Left cardiac atrium (tissue), 4 donors: ENCODE data around the gene PRR5L. TPM values are rescaled to one million over a fixed set of nuclear protein-coding genes. Genes with fewer than 3 reads are reported as not detected.

Experiments used
- ATAC-seq, 2 donors: fragments of 200-7000 bp; cut with Tn5 transposase; one replicate each; pipeline ENCODE4 v1.9.1; 2020; ENCODE audit warnings: mild to moderate bottlenecking in 2 of 2, moderate library complexity in 2 of 2
- DNase-seq: peaks from one replicate; pipeline ENCODE4 v3.0.0-alpha.2; 2020
- intact Hi-C, 2 donors: fragments of 100-400 bp; cut with DNase I; formaldehyde crosslinking; loops; one replicate each; pipeline versions ENCODE4 v1.14.1 to v1.15.1; 2022 to 2023
- total RNA-seq, 2 donors: library from RNA; stranded (reverse); fragmentation: NEBNext Ultra II Directional; extraction: Animal tissue kit (Norgen Biotek cat#: 25700); gene quantifications; one replicate each; pipeline ENCODE4 v1.2.1, GENCODE V29; 2021
- donor health status: DM: no; HTN: yes; CAD: no.
- donor health status: DM: no; HTN: yes; CAD: no; lungs with severe emphysema.
- donor health status: DM: yes; HTN: yes; CAD: no.
- donor health status: Dilated cardiomyopathy.

PRR5L gene
- total RNA-seq, 2 donors from 2014 or later, result 4.0 to 5.8 TPM

DNA sequence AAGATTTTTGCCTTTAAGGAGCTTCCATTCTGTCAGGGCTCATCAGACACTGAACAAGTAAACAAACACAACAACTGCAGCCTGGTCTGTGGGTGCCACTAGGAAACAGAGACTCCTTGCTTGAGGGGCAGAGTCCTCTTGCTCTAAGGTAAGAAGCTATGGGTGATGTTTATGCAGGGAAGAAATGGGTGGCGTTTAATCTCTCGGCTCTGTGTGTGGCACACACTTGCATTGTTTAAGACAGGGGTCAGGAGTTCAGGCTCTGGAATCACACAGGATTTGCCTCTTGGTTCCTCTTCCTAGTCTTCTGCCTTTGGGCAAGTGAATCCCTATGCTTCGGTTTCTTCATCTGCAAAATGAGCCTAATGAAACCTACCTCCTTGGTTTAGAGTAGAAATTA, 90.3 kb downstream of the PRR5L start:
- no peak for ATAC-seq
- no peak for DNase-seq
- intact Hi-C loops, result no loop called here

DNA sequence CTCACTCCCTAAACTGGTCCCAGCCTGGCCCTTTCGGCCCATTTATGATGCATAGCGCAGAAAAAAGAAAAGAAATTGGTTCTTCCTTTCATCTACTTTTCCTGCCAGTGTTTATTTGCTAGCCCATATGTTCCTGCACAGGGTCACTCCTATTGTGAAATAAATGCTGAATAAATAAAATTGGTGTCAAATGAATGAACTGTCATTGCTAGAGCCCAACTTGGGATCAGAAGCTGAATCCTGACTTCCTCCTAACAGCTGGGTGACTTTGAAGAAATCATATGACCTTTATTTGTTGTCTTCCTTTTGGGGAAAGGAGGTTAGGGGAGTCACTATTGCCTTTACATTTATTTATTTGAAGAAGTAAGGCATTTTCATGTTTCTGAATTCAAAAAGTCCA, 92.0 kb downstream of the PRR5L start:
- DNase-seq, result no peak
- intact Hi-C loops, result no loop called here
- no peak for ATAC-seq

DNA sequence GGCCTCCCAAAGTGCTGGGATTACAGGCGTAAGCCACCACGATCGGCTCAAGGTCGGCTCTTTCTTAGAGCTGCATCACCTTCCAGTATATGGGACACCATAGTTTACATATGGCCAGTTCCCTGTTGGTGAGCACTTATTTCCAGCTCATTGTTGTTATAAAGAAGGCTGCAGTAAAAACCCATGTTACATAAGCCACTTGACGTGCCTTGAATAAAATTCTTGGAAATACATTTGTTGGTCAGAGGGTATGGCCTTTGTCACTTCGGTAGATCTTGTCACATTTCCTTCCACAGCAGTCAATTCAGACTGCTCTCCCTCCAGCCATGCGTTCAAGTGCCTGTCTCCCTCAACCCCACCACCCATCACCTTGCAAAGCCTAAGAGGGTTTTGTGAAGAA, 92.9 kb downstream of the PRR5L start:
- DNase-seq (no peak), ATAC-seq (no peak)
- intact Hi-C loops, result no loop called here

DNA sequence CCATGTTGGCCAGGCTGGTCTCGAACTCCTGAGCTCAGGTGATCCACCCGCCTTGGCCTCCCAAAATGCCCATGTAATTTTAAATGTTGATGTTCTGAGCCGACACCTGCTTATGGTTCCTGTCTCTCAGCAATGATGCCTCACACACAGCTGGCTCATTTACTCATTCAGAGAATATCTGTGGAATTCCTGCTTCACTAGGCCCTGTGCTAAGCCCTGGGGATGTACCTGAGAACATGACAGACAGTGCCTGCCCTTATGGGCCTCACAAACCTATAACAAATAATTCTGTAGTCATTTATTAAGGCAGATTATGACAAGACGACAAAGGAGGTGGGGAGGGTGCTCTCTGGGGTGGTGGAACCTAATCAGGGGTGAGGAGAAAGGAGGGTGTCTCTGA, 93.7 kb downstream of the PRR5L start:
- ATAC-seq (no peak), DNase-seq (no peak)
- intact Hi-C loops, result no loop called here

DNA sequence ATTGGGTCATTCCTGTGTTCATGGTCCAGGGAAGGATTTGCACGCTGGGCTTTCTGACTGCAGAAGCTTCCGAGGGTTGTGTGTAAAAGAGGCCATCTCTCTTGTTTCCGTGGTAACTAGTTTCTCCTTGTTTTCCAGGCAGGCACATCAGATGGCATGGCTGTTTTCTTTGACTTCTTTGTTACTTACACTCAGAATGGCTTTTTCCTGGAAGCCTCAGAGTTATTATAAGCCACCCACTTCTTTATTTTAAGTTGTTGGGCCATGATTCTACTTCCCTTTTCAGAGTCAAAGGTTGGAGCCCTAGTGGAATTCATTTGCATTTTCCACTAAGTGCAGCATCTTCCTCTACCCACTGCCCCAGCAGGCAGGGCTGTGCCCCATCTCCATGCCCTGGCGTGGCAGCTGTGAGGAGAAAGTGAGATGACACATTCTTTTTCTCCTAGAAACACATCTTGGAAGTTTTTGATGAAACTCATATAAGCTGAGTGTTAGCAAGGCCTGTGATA, 94.9 kb downstream of the PRR5L start:
- DNase-seq, result no peak
- peak; percentile 38 to 54 for ATAC-seq

DNA sequence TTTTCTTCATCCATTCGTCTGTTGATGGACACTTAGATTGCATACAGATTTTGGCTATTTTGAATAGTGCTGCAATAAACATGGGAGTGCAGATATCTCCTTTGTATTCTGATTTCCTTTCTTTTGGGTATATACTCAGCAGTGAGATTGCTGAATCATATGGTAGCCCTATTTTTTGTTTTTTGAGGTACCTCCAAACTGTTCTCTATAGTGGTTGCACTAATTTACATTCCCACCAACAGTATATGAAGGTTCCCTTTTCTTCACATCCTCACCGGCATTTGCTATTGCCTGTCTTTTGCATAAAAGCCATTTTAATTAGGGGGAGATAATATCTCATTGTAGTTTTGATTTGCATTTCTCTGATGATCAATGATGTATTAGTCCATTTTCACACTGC, 96.1 kb downstream of the PRR5L start:
- no peak for DNase-seq
- intact Hi-C loops, result no loop called here
- ATAC-seq, result no peak

More for the DNA sequence above, 94.9 kb downstream of the PRR5L start:
- intact Hi-C loops, result no loop called here

DNA sequence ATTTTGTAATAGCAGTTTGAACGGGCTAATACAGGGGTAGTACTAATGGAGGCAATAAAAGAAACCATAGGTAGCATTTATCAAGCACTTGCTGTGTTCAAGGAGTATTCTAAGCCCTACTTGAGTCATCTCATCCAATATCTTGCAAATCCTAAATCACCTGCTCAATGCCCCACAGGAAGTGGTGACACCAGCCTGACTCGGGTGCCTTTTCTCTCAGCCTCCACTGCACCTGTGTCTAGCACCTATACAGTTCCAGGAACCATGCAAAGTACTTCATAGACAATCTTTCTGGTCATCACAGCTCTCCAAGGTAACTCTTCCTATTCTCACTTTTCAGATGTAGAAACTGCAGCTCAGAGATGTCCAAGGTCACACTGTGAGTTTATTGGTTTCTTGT, 98.0 kb downstream of the PRR5L start:
- intact Hi-C loops, result no loop called here
- no peak for ATAC-seq
- no peak for DNase-seq

DNA sequence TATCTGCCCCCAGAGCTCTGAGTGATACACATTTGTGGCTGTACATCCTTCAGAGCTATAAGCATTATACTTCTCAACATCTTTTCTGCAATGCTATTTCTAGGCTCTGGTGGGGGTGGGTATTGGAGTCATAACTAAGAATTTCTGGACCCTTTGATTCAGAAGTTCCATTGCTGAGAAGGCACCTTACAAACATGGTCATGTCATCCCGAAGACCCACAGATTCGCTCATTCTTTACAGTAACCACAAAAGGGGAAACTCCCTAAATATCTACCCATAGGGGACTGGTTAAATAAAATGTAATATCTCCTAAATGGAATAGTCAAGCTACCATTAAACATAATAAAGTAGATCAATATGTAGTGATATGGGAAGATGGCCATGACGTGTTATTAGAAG, 98.8 kb downstream of the PRR5L start:
- intact Hi-C loops, result no loop called here
- ATAC-seq (no peak), DNase-seq (no peak)

DNA sequence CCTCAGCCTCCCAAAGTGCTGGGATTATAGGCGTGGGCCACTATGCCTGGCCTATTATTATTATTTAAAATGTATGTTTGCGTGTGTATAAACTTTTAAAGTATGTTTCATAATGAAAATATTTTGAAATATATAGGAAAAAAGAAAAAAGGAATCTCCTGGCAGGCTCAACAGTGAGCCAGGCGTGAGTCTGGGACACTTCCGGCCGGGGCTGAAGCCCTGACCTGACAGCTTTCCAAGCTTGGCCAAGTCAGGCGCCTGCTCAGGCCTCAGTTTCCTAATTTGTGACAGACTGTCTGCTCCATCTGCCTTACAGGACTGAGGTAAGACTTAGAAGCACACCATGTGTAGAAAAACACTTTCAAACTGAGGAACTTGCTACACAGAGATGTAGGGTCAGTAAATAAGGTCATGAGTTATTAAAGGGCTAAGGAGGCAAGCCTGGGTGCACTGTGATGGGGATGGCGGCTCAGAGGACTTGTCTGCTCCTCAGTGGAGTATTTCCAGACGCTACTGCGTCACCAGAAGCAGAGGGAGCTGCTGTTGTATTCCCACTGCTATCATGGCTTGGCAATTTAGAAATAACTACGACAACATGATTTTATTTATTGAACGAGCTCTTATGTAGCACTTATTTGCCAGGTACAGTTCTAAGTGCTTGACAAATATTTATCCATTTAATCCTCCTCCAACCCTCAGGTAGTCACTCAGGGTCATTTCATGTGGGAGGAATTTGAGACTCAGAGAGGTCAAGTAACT, 100.1 kb downstream of the PRR5L start:
- intact Hi-C loops, result no loop called here

DNA sequence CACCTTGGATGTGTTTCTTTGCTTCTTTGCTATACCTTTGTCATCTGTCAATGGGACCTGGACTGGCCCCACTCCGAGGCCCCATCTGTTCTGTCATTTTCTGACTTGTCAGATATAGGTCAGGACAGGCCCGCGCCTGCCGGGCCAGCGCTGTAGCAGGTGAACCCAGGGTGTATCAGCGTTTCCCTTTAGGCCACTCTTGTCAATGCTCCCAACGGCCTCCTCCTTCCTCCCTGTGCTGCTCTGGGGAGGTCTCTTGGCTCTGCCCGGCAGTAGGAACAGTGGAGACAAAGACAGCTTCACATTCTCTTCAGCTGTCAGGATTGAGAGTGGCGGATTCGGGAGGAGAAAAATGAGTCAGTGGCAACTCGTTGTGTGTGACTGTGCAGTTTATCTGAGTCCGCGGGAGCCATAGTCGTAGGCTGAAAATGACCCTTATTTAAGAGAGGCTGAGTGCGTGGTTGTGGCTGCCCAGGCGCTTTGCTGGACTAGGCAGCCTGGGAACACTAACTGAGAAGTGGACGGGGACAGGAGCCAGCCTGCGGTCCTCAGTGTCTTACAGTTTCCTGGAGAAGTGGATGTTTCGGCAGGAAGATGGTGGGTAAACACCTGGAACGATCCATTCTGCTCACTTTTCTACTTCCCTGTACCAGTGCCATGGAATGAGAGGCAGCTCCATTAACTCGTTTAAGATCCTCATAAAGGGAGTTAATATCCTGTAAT, 102.3 kb downstream of the PRR5L start:
- ATAC-seq, result no peak
- intact Hi-C loops, result no loop called here
- DNase-seq, result no peak

More for the DNA sequence above, 100.1 kb downstream of the PRR5L start:
- ATAC-seq (no peak), DNase-seq (no peak)

DNA sequence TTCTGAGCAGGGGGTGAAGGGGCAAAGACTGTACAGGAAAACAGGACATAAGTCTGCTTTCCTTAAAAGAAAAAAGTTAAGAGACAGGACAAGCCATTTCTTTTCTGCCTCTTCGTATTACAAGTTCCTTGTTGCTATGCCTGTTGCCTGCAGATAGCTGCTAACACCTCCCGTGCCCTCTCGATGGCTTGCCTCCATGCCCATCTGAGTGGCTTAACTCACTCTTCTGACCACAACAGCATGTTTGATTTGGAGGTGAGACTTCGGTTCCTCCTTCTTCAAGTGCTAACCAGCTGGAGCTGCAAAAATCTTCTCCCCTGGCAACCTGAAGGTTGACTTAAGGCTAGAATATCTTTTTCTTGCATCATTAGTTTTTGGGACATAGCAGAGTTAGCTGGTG, 103.1 kb downstream of the PRR5L start:
- no peak for ATAC-seq
- DNase-seq, result no peak
- intact Hi-C loops, result no loop called here

DNA sequence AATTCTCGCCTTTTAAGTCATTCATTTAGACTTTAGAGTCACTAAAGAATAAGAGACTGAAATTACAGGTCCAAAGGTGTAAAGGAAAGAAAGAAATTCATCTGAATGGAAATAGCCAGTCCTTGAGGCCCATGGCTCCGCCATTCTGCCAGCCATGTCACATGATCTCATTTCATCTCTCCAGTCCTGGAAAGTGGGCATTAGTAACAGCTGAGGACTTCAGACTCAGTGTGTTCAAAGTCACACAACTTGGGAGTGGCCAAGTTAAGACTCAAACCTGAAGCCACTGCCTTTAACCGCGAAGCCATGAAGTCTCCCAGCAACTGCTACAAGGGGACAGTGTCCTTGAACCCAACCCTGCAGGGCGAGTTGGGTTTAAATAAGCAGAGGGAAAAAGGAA, 103.7 kb downstream of the PRR5L start:
- intact Hi-C loops, result no loop called here
- DNase-seq (no peak), ATAC-seq (no peak)

DNA sequence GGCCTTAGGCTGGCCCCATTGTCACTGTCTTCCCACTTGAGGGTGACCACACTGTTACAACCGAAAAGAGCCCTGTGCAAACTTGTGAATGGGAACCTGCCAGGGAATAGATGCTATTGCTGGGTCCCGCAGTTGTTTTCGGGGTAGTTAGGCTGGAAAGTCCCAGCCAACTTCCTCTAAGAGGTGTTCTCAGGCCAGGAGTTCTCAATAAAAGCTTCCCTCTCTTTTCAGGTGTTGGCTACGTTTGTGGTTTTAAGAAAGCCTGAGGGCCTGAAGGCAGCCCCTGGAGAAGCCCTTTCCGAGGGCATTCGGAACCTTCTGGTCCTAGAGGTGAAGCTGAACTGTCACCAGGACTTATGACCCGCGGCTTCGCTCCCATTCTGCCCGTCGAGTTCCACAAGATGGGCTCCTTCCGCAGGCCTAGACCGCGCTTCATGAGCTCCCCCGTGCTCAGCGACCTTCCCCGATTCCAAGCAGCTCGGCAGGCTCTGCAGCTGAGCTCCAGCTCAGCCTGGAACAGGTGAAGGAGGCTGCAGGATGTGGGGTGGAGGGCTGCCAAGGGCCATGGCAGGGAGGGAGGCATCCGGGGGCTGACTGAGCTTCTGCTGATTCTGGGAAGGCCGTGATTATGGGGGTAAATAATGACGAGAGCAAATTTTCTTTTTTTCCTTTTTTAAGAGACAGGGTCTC, 104.8 kb downstream of the PRR5L start:
- intact Hi-C loops, result no loop called here
- ATAC-seq (no peak), DNase-seq (no peak)

DNA sequence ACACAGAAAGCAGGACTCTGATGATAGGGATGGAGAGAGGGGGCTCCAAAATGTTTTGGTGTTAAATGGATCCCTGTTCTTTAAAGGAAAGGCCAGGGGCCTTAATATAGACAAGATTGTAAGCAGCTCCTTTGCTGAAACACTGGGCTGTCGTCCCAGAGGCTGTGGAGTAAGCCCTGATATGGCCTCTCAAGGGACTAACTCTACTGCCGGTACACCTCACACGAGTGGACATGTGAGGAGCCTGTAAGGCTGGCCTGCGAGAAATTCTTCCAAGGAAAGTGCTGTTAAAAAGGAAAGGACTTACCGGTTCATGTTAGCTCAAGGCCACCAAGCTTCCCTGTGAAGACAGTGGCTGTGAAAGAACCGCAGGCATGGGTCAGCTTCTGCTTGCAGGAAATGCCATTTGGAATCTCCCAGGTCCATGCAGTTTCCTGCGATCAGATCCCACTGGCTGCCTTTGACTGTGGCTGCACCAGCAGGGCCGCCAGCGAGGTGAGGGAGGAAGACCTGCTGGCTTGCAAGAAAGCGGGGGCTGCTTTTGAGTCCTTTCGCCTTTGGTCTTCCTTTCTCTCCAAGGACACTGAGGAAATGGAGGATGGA, 106.6 kb downstream of the PRR5L start:
- intact Hi-C loops, result no loop called here
- peak; percentile 24 for DNase-seq
- peak in 1 of 2 donors; percentile 65 for ATAC-seq

DNA sequence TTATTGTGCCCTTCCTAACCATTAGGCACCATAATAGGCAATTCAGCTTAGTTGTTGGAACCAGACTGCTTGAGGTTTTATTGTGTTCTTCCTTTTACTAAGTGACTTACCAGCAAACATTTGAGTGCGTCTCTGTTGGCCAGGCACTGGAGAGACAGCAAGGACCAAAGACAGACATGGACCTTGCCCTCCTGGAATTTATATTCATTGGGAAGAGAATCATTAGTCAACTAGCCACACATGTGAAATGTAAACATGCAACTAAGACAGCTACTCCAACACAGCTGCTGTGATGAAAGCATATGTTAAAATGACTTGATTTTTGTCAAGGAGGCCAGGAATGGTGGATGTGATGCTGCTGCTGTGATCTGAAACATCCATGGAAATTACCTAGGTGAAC, 107.6 kb downstream of the PRR5L start:
- DNase-seq (no peak), ATAC-seq (no peak)
- intact Hi-C loops, result no loop called here

DNA sequence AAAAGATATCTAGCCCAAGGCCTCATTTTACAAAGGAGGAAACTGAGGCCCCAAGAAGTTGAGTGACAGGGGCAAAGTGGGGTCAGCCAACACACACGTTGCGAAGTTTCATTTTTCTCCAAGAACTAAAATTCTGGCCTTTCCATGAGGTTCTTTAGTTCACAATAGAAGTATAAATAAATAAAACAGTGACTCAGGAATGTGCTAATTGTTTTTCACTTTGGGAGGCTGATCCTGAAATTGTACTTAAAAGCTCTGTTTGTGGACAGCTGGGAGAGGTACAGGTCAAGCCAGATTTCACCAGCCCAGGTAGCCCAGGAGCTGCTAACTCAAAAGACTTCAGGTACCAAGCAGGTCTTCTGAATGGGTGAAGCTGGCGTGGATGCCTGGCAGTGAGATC, 108.7 kb downstream of the PRR5L start:
- intact Hi-C loops, result no loop called here
- ATAC-seq (no peak), DNase-seq (no peak)

DNA sequence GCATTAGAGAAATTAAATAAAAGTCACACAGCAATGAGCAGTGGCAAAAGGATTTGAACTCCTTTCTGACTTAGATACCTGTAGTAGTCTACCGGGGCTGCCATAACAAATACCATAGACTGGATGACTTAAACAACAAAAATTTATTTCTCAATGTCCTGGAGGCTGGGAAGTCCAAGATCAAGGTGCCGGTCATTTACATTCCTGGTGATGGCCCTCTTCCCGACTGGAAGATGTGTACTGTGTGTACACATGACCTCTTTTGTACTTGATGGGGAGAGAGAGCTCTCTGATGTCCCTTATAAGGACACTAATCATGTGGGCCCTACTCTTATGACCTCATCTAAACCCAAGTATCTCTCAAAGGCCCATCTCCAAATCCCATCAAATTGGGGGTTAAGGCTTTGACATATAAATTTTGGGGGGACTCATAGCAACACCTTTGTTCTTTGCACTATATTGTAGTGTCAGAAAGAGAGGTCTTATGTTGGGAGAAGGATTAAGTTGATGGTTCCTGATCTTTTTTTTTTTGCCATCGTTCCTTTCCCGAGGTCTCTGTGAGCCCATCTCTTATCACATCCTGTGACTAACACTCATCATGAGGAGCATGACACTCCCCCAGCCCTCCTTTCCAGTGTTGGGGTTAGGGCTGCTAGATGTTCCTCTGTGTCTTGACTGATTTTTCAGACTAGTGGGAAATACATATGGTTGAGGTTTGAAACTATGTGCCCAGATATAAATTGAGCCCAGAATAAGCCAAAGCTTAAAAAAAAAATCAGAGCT, 109.7 kb downstream of the PRR5L start:
- intact Hi-C loops, result no loop called here
- DNase-seq, result no peak
- ATAC-seq, result no peak

DNA sequence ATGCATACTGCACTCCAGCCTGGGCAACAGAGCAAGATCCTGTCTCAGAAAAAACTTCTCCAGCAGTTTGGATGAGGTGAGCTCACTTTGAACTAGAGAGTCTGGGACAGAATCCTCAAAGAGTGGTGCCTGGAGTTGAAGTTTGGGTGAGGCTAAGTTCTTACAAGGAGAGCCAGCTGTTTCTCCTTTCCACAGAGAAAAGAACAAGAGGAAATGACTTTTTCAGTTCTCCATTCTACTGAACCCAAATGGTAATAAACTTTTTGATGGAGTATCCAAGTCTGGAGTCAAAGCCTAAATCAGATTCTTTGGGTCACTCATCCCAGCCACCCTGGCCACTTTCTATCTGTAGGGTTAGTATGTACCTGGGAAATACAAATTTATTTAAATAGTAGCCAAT, 111.3 kb downstream of the PRR5L start:
- ATAC-seq, result no peak
- DNase-seq, result no peak
- intact Hi-C loops, result no loop called here

DNA sequence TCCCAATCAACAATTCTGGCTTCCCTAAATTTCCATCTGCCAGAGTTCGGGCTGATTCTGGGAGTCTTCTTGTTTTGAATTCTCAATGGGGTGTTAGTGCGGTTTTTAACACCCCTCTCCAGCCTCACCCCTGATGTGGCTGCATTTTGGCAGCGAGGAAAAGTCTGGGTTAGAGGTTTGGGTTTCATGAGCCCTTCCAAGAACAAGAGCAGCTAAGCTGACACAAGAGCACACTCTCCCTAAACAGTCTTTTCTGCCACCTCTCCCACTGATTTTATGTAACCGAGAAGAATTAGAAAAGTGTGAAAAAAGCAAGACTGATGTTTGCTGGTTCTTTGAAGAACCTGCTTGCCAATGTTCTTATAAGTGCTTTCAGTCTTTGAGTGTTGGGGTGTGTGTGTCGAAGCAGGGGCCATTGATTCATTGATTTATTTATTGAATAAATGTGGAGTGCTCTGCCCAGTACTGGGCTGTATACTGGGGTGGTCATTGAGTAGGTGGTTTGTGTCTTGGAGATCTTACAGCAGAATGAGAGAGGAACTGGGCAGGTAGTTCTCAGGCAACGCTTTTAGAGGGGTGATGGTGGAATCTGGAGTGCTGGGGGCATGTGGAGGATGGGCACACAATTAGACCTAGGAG, 112.5 kb downstream of the PRR5L start:
- intact Hi-C loops, result no loop called here
- peak in 1 of 2 donors; percentile 42 for ATAC-seq
- no peak for DNase-seq
